Right lobe of liver (tissue), 4 donors: Measurements from ENCODE around the gene MUC6.

Experiments
- POLR2A ChIP-seq: fragments of 450-650 bp; IDR thresholded peaks from one replicate; pipeline ENCODE4 v1.6.1; 2017; ENCODE audit warnings: antibody characterized with exemption, mild to moderate bottlenecking
- TF ChIP-seq, protein P1 (sequence below), 4 donors: fragments of 200-600 bp in 3 of 4; fragments of 450-650 bp in 1 of 4; IDR thresholded peaks; one replicate each; pipeline versions ENCODE4 v1.5.1 to v1.8.0; 2016 to 2022; ENCODE audit warnings: antibody characterized with exemption in 4 of 4, mild to moderate bottlenecking in 2 of 4
- donor health status: DM: no; HTN: no; CAD: no.
- donor health status: DM: no; HTN: no; CAD: no.
- donor health status: DM: no; HTN: yes; CAD: no.

DNA sequence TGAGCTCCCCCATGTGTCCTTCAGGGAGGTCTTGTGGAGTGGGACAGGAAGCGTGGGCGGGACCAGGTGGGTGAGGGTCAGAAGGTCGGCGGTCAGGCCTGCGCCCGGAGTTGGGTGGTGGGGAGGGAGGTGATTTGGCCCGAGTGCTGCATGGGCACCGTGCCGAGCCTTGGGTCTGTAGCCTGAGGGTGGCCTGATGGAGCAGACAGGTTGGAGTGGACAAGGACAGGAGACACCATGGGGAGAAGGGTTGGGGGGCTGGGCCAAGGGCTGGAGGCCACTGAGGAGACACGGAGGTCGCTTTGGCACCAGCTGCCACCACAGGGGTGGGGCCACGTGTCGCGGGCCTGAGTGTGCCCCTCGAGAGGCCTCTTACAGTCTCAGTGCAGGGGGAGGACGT, 57.7 kb downstream of the MUC6 start:
- TF ChIP-seq, protein P1, sequence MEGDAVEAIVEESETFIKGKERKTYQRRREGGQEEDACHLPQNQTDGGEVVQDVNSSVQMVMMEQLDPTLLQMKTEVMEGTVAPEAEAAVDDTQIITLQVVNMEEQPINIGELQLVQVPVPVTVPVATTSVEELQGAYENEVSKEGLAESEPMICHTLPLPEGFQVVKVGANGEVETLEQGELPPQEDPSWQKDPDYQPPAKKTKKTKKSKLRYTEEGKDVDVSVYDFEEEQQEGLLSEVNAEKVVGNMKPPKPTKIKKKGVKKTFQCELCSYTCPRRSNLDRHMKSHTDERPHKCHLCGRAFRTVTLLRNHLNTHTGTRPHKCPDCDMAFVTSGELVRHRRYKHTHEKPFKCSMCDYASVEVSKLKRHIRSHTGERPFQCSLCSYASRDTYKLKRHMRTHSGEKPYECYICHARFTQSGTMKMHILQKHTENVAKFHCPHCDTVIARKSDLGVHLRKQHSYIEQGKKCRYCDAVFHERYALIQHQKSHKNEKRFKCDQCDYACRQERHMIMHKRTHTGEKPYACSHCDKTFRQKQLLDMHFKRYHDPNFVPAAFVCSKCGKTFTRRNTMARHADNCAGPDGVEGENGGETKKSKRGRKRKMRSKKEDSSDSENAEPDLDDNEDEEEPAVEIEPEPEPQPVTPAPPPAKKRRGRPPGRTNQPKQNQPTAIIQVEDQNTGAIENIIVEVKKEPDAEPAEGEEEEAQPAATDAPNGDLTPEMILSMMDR (IDR thresholded peaks at IDR 0.05), result no peak
- no peak for TF ChIP-seq POLR2A
